GM12878 (cell line): ENCODE results near the gene HNRNPA2B1. TPM values are rescaled to one million over a fixed set of nuclear protein-coding genes. Genes with fewer than 3 reads are reported as not detected.

Source experiments
- BACH1 ChIP-seq: fragments of 450-650 bp; IDR thresholded peaks from 2 replicates; pipeline ENCODE4 v1.6.1; 2017; ENCODE audit warnings: mild to moderate bottlenecking, borderline replicate concordance
- BCLAF1 ChIP-seq: fragments of 450-650 bp; IDR thresholded peaks from 2 replicates; pipeline ENCODE4 v1.6.1; 2017; ENCODE audit warnings: antibody characterized with exemption, mild to moderate bottlenecking, moderate library complexity
- CTCF ChIP-seq, 3 experiments: IDR thresholded peaks in 2 of 3; conservative IDR thresholded peaks in 1 of 3; 2 replicates each; pipeline ENCODE4 v1.5.1; 2011; ENCODE audit warnings: low read depth in 3 of 3, low read length in 3 of 3, mild to moderate bottlenecking in 3 of 3, control low read depth in 2 of 3, moderate library complexity in 2 of 3, inconsistent platforms in 1 of 3, mixed read lengths in 1 of 3; ENCODE audit not compliant: control insufficient read depth in 2 of 3, insufficient read depth in 1 of 3; ENCODE audit errors: extremely low read depth in 1 of 3
- IKZF1 ChIP-seq: fragments of 450-650 bp; conservative IDR thresholded peaks from 2 replicates; pipeline ENCODE4 v1.6.1; 2017; ENCODE audit warnings: antibody characterized with exemption, mild to moderate bottlenecking
- MTA2 ChIP-seq: fragments of 450-650 bp; IDR thresholded peaks from 2 replicates; pipeline ENCODE4 v1.6.1; 2016; ENCODE audit warnings: low read depth, mild to moderate bottlenecking, moderate library complexity
- POLR2AphosphoS5 ChIP-seq: IDR thresholded peaks from 2 replicates; pipeline ENCODE4 v1.6.1; 2011; ENCODE audit warnings: mild to moderate bottlenecking, low read length, inconsistent platforms
- SMARCA5 ChIP-seq: fragments of 450-650 bp; IDR thresholded peaks from 2 replicates; pipeline ENCODE4 v1.6.1; 2017; ENCODE audit warnings: mild to moderate bottlenecking
- YY1 ChIP-seq: IDR thresholded peaks from 2 replicates; pipeline ENCODE4 v1.6.1; 2011; ENCODE audit warnings: low read depth, mild to moderate bottlenecking, low read length
- polyA plus RNA-seq, 11 experiments: library from polyadenylated mRNA; depleted of rRNA in 4 of 11; unstranded in 6 of 11; stranded (reverse) in 5 of 11; fragments of >200 nt; fragmentation: Nextera tagmentation in 4 of 11; fragmentation: Illumina TruSeq in 1 of 11; extraction: Ambion mirVana in 4 of 11; extraction: Trizol in 1 of 11; gene quantifications; 1 replicate in 1 of 11; 2 replicates in 10 of 11; pipeline versions ENCODE4 v1.2.1 to v1.2.3, GENCODE V29; 2011 to 2016; ENCODE audit warnings: inconsistent platforms in 2 of 11, missing spikeins in 2 of 11, low read depth in 1 of 11
- total RNA-seq, 4 experiments: library from RNA; depleted of rRNA in 3 of 4; stranded (reverse); fragments of >200 nt in 3 of 4; fragmentation: Illumina TruSeq in 1 of 4; extraction: Trizol in 1 of 4; gene quantifications; 2 replicates each; pipeline versions ENCODE4 v1.2.1 to v1.2.3, GENCODE V29; 2013 to 2021

Gene HNRNPA2B1
- total and polyA plus RNA-seq, 10 of the 15 experiments (the other 5 are each of a cell fraction or from before 2014, with no cell fraction given) = 295 to 1,396 (median 932) TPM

- no peak for TF ChIP-seq BCLAF1
- TF ChIP-seq POLR2AphosphoS5 = peak; percentile 81
- no peak for TF ChIP-seq CTCF (IDR thresholded peaks at IDR 0.05 in 2 of 3, conservative IDR thresholded peaks at IDR 0.05 in 1 of 3; ENCODE audit: control insufficient read depth in 2 of 3, extremely low read depth in 1 of 3, insufficient read depth in 1 of 3, low read depth in 3 of 3, low read length in 3 of 3)
- TF ChIP-seq IKZF1 = no peak
- TF ChIP-seq YY1 = no peak
- no peak for TF ChIP-seq MTA2
- TF ChIP-seq SMARCA5 = no peak
- peak; percentile 71; the same call in 1 of the 2 replicates for TF ChIP-seq BACH1
These were observed 8.0 kb downstream of the HNRNPA2B1 start (continued) for GRCh38 chr7:26192485-26193087.
